ENCODE results near the gene SUPT20H.

Gene SUPT20H

DNA sequence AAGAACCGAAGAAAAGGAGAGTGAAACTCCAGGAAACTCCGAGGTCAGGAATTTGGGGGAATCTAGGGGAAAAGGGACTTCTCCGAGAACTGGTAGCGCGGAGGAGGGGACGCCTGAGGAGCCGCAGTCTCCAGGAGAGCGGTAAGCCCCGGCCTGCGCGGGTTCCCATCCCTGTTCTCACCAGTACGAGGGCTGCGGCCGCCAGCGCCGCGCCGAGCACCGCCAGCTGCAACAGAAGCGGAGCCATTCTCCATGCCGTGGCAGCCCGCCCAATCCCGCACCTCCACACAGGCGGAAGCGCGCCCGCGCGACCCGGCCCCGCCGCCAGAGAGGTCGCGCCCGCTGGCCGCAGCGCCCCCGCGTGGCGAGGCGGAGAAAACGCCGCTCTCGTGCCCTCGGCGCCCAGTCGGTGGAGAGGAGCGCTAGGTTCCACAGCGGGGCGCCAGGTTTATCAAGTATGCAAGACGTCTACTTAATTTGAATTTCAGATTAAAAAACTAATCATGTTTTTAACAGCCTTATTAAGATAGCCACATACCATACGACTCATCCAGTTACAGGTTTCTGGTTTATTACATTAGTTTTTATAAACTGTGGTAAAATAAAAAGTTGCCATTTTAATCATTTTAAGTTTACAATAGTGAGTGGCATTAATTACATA lies 60.3 kb downstream of the SUPT20H start, which contains the start of gene ALG5 (continued):
- no peak for TF ChIP-seq ZNF639 (tag by site-specific recombination; IDR thresholded peaks at IDR 0.05)
- TF ChIP-seq, protein P1, sequence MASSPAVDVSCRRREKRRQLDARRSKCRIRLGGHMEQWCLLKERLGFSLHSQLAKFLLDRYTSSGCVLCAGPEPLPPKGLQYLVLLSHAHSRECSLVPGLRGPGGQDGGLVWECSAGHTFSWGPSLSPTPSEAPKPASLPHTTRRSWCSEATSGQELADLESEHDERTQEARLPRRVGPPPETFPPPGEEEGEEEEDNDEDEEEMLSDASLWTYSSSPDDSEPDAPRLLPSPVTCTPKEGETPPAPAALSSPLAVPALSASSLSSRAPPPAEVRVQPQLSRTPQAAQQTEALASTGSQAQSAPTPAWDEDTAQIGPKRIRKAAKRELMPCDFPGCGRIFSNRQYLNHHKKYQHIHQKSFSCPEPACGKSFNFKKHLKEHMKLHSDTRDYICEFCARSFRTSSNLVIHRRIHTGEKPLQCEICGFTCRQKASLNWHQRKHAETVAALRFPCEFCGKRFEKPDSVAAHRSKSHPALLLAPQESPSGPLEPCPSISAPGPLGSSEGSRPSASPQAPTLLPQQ (tag by site-specific recombination; IDR thresholded peaks at IDR 0.05) = no peak
- TF ChIP-seq ZNF701 (tag by site-specific recombination; IDR thresholded peaks at IDR 0.05) = no peak
- TF ChIP-seq HOXA7 (CRISPR knock-in tag; IDR thresholded peaks at IDR 0.05; ENCODE audit: borderline replicate concordance) = no peak
- peak; percentile 96 for TF ChIP-seq ZSCAN30 (tag by site-specific recombination; IDR thresholded peaks at IDR 0.05)
- TF ChIP-seq ZNF18 (tag by site-specific recombination; IDR thresholded peaks at IDR 0.05) = peak; percentile 52
- TF ChIP-seq ZBTB1 (tag by site-specific recombination; IDR thresholded peaks at IDR 0.05) = 0 out of 2 replicates have a peak, but pooled peaks have one; percentile 19
- TF ChIP-seq, protein P2, sequence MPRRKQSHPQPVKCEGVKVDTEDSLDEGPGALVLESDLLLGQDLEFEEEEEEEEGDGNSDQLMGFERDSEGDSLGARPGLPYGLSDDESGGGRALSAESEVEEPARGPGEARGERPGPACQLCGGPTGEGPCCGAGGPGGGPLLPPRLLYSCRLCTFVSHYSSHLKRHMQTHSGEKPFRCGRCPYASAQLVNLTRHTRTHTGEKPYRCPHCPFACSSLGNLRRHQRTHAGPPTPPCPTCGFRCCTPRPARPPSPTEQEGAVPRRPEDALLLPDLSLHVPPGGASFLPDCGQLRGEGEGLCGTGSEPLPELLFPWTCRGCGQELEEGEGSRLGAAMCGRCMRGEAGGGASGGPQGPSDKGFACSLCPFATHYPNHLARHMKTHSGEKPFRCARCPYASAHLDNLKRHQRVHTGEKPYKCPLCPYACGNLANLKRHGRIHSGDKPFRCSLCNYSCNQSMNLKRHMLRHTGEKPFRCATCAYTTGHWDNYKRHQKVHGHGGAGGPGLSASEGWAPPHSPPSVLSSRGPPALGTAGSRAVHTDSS (tag by site-specific recombination; IDR thresholded peaks at IDR 0.05) = no peak
- no peak for TF ChIP-seq ZNF394 (tag by site-specific recombination; IDR thresholded peaks at IDR 0.05; ENCODE audit: borderline replicate concordance)
- no peak for TF ChIP-seq ZBTB20 (tag by site-specific recombination; IDR thresholded peaks at IDR 0.05)
- TF ChIP-seq, protein P3, sequence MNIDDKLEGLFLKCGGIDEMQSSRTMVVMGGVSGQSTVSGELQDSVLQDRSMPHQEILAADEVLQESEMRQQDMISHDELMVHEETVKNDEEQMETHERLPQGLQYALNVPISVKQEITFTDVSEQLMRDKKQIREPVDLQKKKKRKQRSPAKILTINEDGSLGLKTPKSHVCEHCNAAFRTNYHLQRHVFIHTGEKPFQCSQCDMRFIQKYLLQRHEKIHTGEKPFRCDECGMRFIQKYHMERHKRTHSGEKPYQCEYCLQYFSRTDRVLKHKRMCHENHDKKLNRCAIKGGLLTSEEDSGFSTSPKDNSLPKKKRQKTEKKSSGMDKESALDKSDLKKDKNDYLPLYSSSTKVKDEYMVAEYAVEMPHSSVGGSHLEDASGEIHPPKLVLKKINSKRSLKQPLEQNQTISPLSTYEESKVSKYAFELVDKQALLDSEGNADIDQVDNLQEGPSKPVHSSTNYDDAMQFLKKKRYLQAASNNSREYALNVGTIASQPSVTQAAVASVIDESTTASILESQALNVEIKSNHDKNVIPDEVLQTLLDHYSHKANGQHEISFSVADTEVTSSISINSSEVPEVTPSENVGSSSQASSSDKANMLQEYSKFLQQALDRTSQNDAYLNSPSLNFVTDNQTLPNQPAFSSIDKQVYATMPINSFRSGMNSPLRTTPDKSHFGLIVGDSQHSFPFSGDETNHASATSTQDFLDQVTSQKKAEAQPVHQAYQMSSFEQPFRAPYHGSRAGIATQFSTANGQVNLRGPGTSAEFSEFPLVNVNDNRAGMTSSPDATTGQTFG (tag by site-specific recombination; IDR thresholded peaks at IDR 0.05; ENCODE audit: borderline replicate concordance) = no peak
- peak; percentile 84 for TF ChIP-seq ZBTB26 (tag by site-specific recombination; optimal IDR thresholded peaks at IDR 0.05)
- TF ChIP-seq, protein P4, sequence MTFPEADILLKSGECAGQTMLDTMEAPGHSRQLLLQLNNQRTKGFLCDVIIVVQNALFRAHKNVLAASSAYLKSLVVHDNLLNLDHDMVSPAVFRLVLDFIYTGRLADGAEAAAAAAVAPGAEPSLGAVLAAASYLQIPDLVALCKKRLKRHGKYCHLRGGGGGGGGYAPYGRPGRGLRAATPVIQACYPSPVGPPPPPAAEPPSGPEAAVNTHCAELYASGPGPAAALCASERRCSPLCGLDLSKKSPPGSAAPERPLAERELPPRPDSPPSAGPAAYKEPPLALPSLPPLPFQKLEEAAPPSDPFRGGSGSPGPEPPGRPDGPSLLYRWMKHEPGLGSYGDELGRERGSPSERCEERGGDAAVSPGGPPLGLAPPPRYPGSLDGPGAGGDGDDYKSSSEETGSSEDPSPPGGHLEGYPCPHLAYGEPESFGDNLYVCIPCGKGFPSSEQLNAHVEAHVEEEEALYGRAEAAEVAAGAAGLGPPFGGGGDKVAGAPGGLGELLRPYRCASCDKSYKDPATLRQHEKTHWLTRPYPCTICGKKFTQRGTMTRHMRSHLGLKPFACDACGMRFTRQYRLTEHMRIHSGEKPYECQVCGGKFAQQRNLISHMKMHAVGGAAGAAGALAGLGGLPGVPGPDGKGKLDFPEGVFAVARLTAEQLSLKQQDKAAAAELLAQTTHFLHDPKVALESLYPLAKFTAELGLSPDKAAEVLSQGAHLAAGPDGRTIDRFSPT (tag by site-specific recombination; IDR thresholded peaks at IDR 0.05) = no peak
- TF ChIP-seq ZNF514 (tag by site-specific recombination; IDR thresholded peaks at IDR 0.05) = no peak
- TF ChIP-seq ZNF175 (tag by site-specific recombination; IDR thresholded peaks at IDR 0.05) = no peak
- TF ChIP-seq ZSCAN23 (tag by site-specific recombination; IDR thresholded peaks at IDR 0.05) = no peak
- no peak for TF ChIP-seq ZNF529 (tag by site-specific recombination; IDR thresholded peaks at IDR 0.05; ENCODE audit: insufficient replicate concordance)
- peak; percentile 77 for TF ChIP-seq ZBTB44 (tag by site-specific recombination; IDR thresholded peaks at IDR 0.05)
- TF ChIP-seq ZNF423 (tag by site-specific recombination; IDR thresholded peaks at IDR 0.05) = no peak
- no peak for TF ChIP-seq ZNF433 (tag by site-specific recombination; IDR thresholded peaks at IDR 0.05; ENCODE audit: low read depth)
- no peak for TF ChIP-seq TSHZ1 (tag by site-specific recombination; IDR thresholded peaks at IDR 0.05; ENCODE audit: borderline replicate concordance)

All from HEK293 (cell line).